Esophagus muscularis mucosa (tissue), 4 donors: ENCODE results near the gene GAB1. TPM values are rescaled to one million over a fixed set of nuclear protein-coding genes. Genes with fewer than 3 reads are reported as not detected.

ENCODE experiments used
- DNase-seq: peaks from one replicate; pipeline ENCODE4 v3.0.0-alpha.2; 2017; ENCODE audit errors: extremely low spot score
- H3K27ac ChIP-seq, 4 donors: fragments of 200-600 bp; sonication (generic); replicated peaks in 1 of 4; 1 replicate in 3 of 4; 2 replicates in 1 of 4; pipeline ENCODE4 v1.5.1; 2016 to 2019; ENCODE audit warnings: mild to moderate bottlenecking in 1 of 4
- H3K27me3 ChIP-seq, 4 donors: fragments of 200-600 bp; sonication (generic); one replicate each; pipeline versions ENCODE4 v1.5.1 to v1.6.0; 2016 to 2019
- H3K36me3 ChIP-seq, 4 donors: fragments of 200-600 bp; sonication (generic); one replicate each; pipeline ENCODE4 v1.5.1; 2016 to 2019
- H3K4me1 ChIP-seq, 4 donors: fragments of 200-600 bp; sonication (generic); one replicate each; pipeline ENCODE4 v1.5.1; 2016 to 2019
- H3K4me3 ChIP-seq, 4 donors: fragments of 200-600 bp; sonication (generic); 1 replicate in 2 of 4; 2 replicates in 2 of 4; pipeline ENCODE4 v1.5.1; 2016 to 2019; ENCODE audit warnings: mild to moderate bottlenecking in 4 of 4, moderate library complexity in 1 of 4
- H3K9me3 ChIP-seq, 4 donors: fragments of 200-600 bp; sonication (generic); 1 replicate in 3 of 4; 2 replicates in 1 of 4; pipeline ENCODE4 v1.5.1; 2016 to 2019
- CTCF ChIP-seq, 3 experiments: fragments of 200-600 bp in 2 of 3; fragments of 450-650 bp in 1 of 3; sonication (generic) in 2 of 3; IDR thresholded peaks; one replicate each; pipeline ENCODE4 v1.5.1; 2017 to 2019; ENCODE audit warnings: antibody characterized with exemption in 3 of 3, mild to moderate bottlenecking in 2 of 3, moderate library complexity in 1 of 3
- EP300 ChIP-seq: sonication (generic); formaldehyde crosslinking; IDR thresholded peaks from one replicate; pipeline ENCODE4 v1.6.1; 2017; ENCODE audit warnings: antibody characterized with exemption
- POLR2A ChIP-seq: fragments of 450-650 bp; IDR thresholded peaks from one replicate; pipeline ENCODE4 v1.6.1; 2017; ENCODE audit warnings: antibody characterized with exemption, moderate library complexity, mild to moderate bottlenecking, low read depth
- POLR2AphosphoS5 ChIP-seq, 2 donors: sonication (generic); formaldehyde crosslinking; IDR thresholded peaks; one replicate each; pipeline ENCODE4 v1.6.1; 2017; ENCODE audit warnings: antibody characterized with exemption in 2 of 2
- WGBS: methylation state at CpG from one replicate; pipeline ENCODE4 v1.1.5; 2018; 5-methylcytosine and 5-hydroxymethylcytosine counted together
- intact Hi-C: fragments of 100-400 bp; cut with DNase I; formaldehyde crosslinking; loops from one replicate; pipeline ENCODE4 v1.15.1; 2023
- total RNA-seq, 4 donors: library from RNA; depleted of rRNA; stranded (reverse); fragments of >200 nt; gene quantifications; one replicate each; pipeline versions ENCODE4 v1.1.0 to v1.2.1, GENCODE V29; 2016

GAB1 gene
- total RNA-seq, 4 donors from 2014 or later = 73.5 to 117 (median 98.8) TPM

- no peak overlapping the region for H3K4me3 ChIP-seq
- peaks cover 6 to 23% (median 18%) of the 10 kb centered on the region in 4 donors for H3K4me1 ChIP-seq
- H3K9me3 ChIP-seq = no peaks in the 10 kb centered on the region
- TF ChIP-seq EP300 (no peak), POLR2A (no peak), CTCF (IDR thresholded peaks at IDR 0.05) (no peak), POLR2AphosphoS5 (IDR thresholded peaks at IDR 0.05) (no peak)
- 75% methylated on average over 2 of the region's 2 CpGs for WGBS
- H3K36me3 ChIP-seq = no peaks in the 10 kb centered on the region
- intact Hi-C loops = no loop called here
- H3K27ac ChIP-seq = no peak overlapping the region
- no peak for DNase-seq
- no peaks in the 10 kb centered on the region for H3K27me3 ChIP-seq
These were observed 35.8 kb upstream of the GAB1 start for GRCh38 chr4:143300860-143301259.

GRCh38 chr4:143302536-143302935 is 34.1 kb upstream of the GAB1 start:
- TF ChIP-seq CTCF (IDR thresholded peaks at IDR 0.05) = no peak
- no peak for TF ChIP-seq EP300
- TF ChIP-seq POLR2A = no peak
- no peak for TF ChIP-seq POLR2AphosphoS5 (IDR thresholded peaks at IDR 0.05)
- DNase-seq = no peak
- no peaks in the 10 kb centered on the region for H3K9me3 ChIP-seq
- 50% methylated on average over 1 of the region's 1 CpG for WGBS
- H3K36me3 ChIP-seq = no peaks in the 10 kb centered on the region
- no peak overlapping the region for H3K4me3 ChIP-seq
- H3K27me3 ChIP-seq = no peaks in the 10 kb centered on the region
- no peak overlapping the region for H3K27ac ChIP-seq
- intact Hi-C loops = no loop called here
- H3K4me1 ChIP-seq = peaks cover 0 to 10% (median 8%) of the 10 kb centered on the region in 4 donors

GRCh38 chr4:143306788-143307187 is 29.9 kb upstream of the GAB1 start:
- Histone ChIP-seq H3K9me3 (no peaks in the 10 kb centered on the region), H3K27me3 (no peaks in the 10 kb centered on the region), H3K36me3 (no peaks in the 10 kb centered on the region), H3K4me3 (no peak overlapping the region), H3K27ac (no peak overlapping the region), H3K4me1 (peaks cover 0 to 7% (median 3%) of the 10 kb centered on the region in 4 donors)
- TF ChIP-seq POLR2A = no peak
- TF ChIP-seq CTCF (IDR thresholded peaks at IDR 0.05) = no peak
- TF ChIP-seq POLR2AphosphoS5 (IDR thresholded peaks at IDR 0.05) = no peak
- no peak for TF ChIP-seq EP300
- 87% methylated on average over 3 of the region's 3 CpGs for WGBS
- DNase-seq = no peak
- intact Hi-C loops = no loop called here

GRCh38 chr4:143307531-143307930 is 29.1 kb upstream of the GAB1 start:
- DNase-seq = no peak
- Histone ChIP-seq H3K4me3 (no peak overlapping the region), H3K36me3 (no peaks in the 10 kb centered on the region), H3K4me1 (peaks cover 0 to 5% (median 2%) of the 10 kb centered on the region in 4 donors), H3K27ac (no peak overlapping the region), H3K9me3 (no peaks in the 10 kb centered on the region), H3K27me3 (no peaks in the 10 kb centered on the region)
- intact Hi-C loops = no loop called here
- WGBS = 100% methylated on average over 1 of the region's 1 CpG
- no peak for TF ChIP-seq CTCF (IDR thresholded peaks at IDR 0.05)
- TF ChIP-seq POLR2A = no peak
- no peak for TF ChIP-seq POLR2AphosphoS5 (IDR thresholded peaks at IDR 0.05)
- no peak for TF ChIP-seq EP300

- no peaks in the 10 kb centered on the region for H3K27me3 ChIP-seq
- H3K4me3 ChIP-seq = no peak overlapping the region
- H3K4me1 ChIP-seq = peaks cover 0 to 5% (median under 1%) of the 10 kb centered on the region in 4 donors
- TF ChIP-seq CTCF (IDR thresholded peaks at IDR 0.05) (no peak), POLR2A (no peak), POLR2AphosphoS5 (IDR thresholded peaks at IDR 0.05) (no peak)
- DNase-seq = no peak
- no peaks in the 10 kb centered on the region for H3K36me3 ChIP-seq
- intact Hi-C loops = no loop called here
- H3K9me3 ChIP-seq = no peaks in the 10 kb centered on the region
- H3K27ac ChIP-seq = no peak overlapping the region
These were observed 28.3 kb upstream of the GAB1 start for GRCh38 chr4:143308377-143308776.
